Fibroblast of skin of abdomen (primary cell): ENCODE results near the gene PRPSAP1.
"Not testable (repeated sequence)": the region's sequence is repeated elsewhere in the genome, so short reads cannot be mapped to it uniquely, and the experiment has no call there.

Experiments used
- DNase-seq: peaks from one replicate; pipeline ENCODE4 v3.0.0-alpha.2; 2013

Gene PRPSAP1

GRCh38 chr17:76318586-76318985 is 35.1 kb downstream of the PRPSAP1 start:
- DNase-seq: no peak

GRCh38 chr17:76317535-76317934 is 36.2 kb downstream of the PRPSAP1 start:
- DNase-seq: no peak

GRCh38 chr17:76314392-76315227 is 39.1 kb downstream of the PRPSAP1 start:
- no peak for DNase-seq

GRCh38 chr17:76312735-76313134 is 41.0 kb downstream of the PRPSAP1 start:
- no peak for DNase-seq

GRCh38 chr17:76309461-76309860 is 44.3 kb downstream of the PRPSAP1 start:
- DNase-seq: no peak

- no peak for DNase-seq
Observed at GRCh38 chr17:76307966-76308338, 45.8 kb downstream of the PRPSAP1 start, which contains the start of gene QRICH2. Gene QRICH2, minus strand, starts transcription at chr17:76308276. Its CDS starts 278 bp downstream, at chr17:76307998.

- no peak for DNase-seq
Observed at GRCh38 chr17:76307299-76307965, 46.3 kb downstream of the PRPSAP1 start.

GRCh38 chr17:76305135-76305454 is 48.6 kb downstream of the PRPSAP1 start:
- DNase-seq: not testable (repeated sequence)

- no peak for DNase-seq
Observed at GRCh38 chr17:76304226-76305134, 49.2 kb downstream of the PRPSAP1 start.

GRCh38 chr17:76297436-76297835 is 56.3 kb downstream of the PRPSAP1 start:
- DNase-seq: no peak

- DNase-seq: no peak
Observed at GRCh38 chr17:76296889-76297288, 56.8 kb downstream of the PRPSAP1 start.

GRCh38 chr17:76296186-76296585 is 57.5 kb downstream of the PRPSAP1 start:
- DNase-seq: no peak

GRCh38 chr17:76293106-76293505 is 60.6 kb downstream of the PRPSAP1 start:
- no peak for DNase-seq

GRCh38 chr17:76292567-76292966 is 61.1 kb downstream of the PRPSAP1 start:
- DNase-seq: no peak

GRCh38 chr17:76281573-76282371 is 71.9 kb downstream of the PRPSAP1 start:
- no peak for DNase-seq

GRCh38 chr17:76280650-76281049 is 73.1 kb downstream of the PRPSAP1 start:
- no peak for DNase-seq

GRCh38 chr17:76279742-76280287 is 73.9 kb downstream of the PRPSAP1 start:
- DNase-seq: no peak

GRCh38 chr17:76278952-76279741 is 74.6 kb downstream of the PRPSAP1 start:
- DNase-seq: peak; percentile 75

GRCh38 chr17:76278268-76278908 is 75.3 kb downstream of the PRPSAP1 start:
- no peak for DNase-seq
